SK-N-MC (cell line): Measurements from ENCODE around the gene ZSCAN30.

Experiments
- EZH2 ChIP-seq: fragments of 200-600 bp; sonication (generic); IDR thresholded peaks from one replicate; pipeline ENCODE4 v1.6.1; 2017; ENCODE audit warnings: antibody characterized with exemption
- POLR2AphosphoS5 ChIP-seq: IDR thresholded peaks from 2 replicates; pipeline ENCODE4 v1.6.1; 2012; ENCODE audit warnings: mild to moderate bottlenecking, low read depth, low read length, borderline replicate concordance

DNA sequence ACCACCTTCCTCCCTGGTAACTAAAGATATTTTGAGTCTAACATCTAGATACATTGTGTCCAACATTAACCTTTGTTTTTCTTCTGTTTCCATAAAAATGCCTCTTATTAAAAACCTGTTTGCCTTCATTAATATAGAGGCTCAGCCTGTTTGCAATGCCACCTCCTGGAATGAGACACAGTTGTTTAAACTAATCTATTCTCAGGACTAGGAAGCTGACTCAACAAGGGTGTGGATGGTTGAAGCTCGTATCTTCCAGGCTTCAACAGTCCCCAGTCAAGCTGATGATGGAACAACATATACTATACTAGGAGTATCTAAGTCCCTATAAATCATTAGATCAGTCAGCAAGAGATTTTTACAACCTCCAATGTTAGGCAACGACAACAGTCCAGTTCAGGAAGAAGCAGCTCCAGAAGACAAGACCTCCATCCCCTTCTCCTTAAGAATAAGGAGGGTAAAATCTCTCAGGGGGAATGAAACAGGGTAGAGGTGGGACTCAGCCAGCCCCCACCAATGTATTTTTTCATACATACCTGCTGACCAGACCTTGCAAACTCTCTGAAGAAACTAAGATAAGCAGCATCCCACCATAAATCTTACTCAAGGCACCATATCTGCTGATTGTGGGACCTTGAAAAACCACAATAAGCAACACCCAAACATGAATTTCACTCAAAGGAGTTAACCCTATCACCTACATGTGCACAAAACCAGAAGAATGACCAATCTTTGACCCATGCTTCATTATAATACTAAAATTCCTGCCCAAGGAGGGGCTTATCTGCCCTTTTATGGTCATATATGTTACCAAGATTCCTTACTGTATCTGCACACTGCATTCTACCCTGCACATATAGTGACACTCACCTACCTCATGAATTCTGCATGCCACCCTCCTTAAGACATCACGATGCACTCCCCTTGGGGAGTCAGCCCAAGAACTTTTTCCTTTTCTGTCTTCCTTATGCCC lies 32.7 kb upstream of the ZSCAN30 start:
- TF ChIP-seq POLR2AphosphoS5 (no peak), EZH2 (no peak)
